ENCODE measurements around the gene MYZAP.

DNA sequence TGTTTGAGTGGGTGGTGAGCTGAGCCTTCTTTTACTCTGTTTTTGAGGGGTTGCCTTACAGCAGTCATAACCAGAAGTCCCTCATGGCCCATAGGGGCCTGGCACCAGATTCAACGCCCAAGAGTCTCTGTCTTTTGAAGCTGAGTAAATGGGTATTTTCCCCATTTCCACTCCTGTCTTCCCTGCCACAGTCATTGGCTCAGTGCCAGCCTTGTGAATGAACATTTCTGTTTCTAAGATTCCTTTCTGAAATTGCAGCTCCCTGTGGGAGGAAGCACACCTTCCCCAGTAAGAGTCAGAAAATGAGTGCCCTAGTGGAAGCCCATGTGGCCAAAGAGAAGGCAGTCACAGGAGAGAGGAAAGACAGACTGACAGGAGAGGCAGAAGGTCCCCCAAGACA, 71.1 kb downstream of the MYZAP start:
- TF ChIP-seq CTCF (IDR thresholded peaks at IDR 0.05) (no peak), POLR2A (IDR thresholded peaks at IDR 0.05) (no peak)

Data from ovary (tissue), 3 donors.